IMR-90 (cell line): ENCODE measurements around the gene NCAPG2. TPM values are rescaled to one million over a fixed set of nuclear protein-coding genes. Genes with fewer than 3 reads are reported as not detected.

Experiments
- ATAC-seq: fragments of 200-7000 bp; cut with Tn5 transposase; 2 replicates; pipeline ENCODE4 v1.9.1; 2020; ENCODE audit warnings: low read depth, mild to moderate bottlenecking, moderate library complexity
- BruUV-seq: library from RNA; stranded (reverse); fragments of 400-500 nt; replicated peaks from 2 replicates; lab custom pipeline; 2021; lab: Mats Ljungman, UMichigan
- CTCF ChIA-PET: fragments of 300-600 bp; formaldehyde crosslinking; extraction: SDS; loops from one replicate; lab custom pipeline; 2021; ENCODE audit warnings: antibody characterized with exemption; lab: Yijun Ruan, JAX
- POLR2A ChIA-PET: fragments of 300-600 bp; sonication (Branson Sonifier 250); formaldehyde crosslinking; loops from one replicate; lab custom pipeline; 2022; ENCODE audit warnings: antibody characterized with exemption; ENCODE audit not compliant: unreplicated experiment; lab: Charles Lee
- DNase-seq: peaks from one replicate; pipeline ENCODE4 v3.0.0; 2013
- H2AFZ ChIP-seq: replicated peaks from 2 replicates; pipeline ENCODE3; 2013; ENCODE audit warnings: low read length, mild to moderate bottlenecking; ENCODE audit not compliant: poor library complexity
- H2AK5ac ChIP-seq: 2 replicates; pipeline ENCODE4 v1.6.1; 2013; ENCODE audit warnings: low read depth, low read length, inconsistent platforms
- H2AK9ac ChIP-seq: replicated peaks from 2 replicates; pipeline ENCODE3; 2013; ENCODE audit warnings: mild to moderate bottlenecking, low read depth, low read length, moderate library complexity; ENCODE audit not compliant: poor library complexity
- H2BK120ac ChIP-seq: 2 replicates; pipeline ENCODE4 v1.6.1; 2013; ENCODE audit warnings: low read depth, low read length, inconsistent platforms
- H2BK15ac ChIP-seq: 3 replicates; pipeline ENCODE4 v1.6.1; 2013; ENCODE audit warnings: low read depth, low read length, inconsistent platforms
- H2BK20ac ChIP-seq: 2 replicates; pipeline ENCODE4 v1.6.1; 2013; ENCODE audit warnings: low read depth, mild to moderate bottlenecking, inconsistent platforms, low read length, moderate library complexity
- H2BK5ac ChIP-seq: 2 replicates; pipeline ENCODE4 v1.6.1; 2013; ENCODE audit warnings: mild to moderate bottlenecking, low read depth, low read length, inconsistent platforms; ENCODE audit not compliant: poor library complexity, severe bottlenecking
- H3K14ac ChIP-seq: replicated peaks from 2 replicates; pipeline ENCODE4 v1.6.1; 2013; ENCODE audit warnings: low read depth, low read length, inconsistent platforms
- H3K18ac ChIP-seq: 2 replicates; pipeline ENCODE4 v1.6.1; 2013; ENCODE audit warnings: low read depth, low read length, control low read depth
- H3K23ac ChIP-seq: 2 replicates; pipeline ENCODE4 v1.6.1; 2013; ENCODE audit warnings: low read depth, low read length, inconsistent platforms
- H3K27ac ChIP-seq: 2 replicates; pipeline ENCODE4 v1.5.1; 2013; ENCODE audit warnings: mild to moderate bottlenecking, control low read depth, low read length; ENCODE audit not compliant: insufficient read depth
- H3K27me3 ChIP-seq: 2 replicates; pipeline ENCODE4 v1.6.1; 2013; ENCODE audit warnings: low read length; ENCODE audit not compliant: control insufficient read depth, insufficient read depth
- H3K36me3 ChIP-seq: 2 replicates; pipeline ENCODE4 v1.6.1; 2013; ENCODE audit warnings: low read length, mixed read lengths; ENCODE audit not compliant: control insufficient read depth, insufficient read depth
- H3K4ac ChIP-seq: 2 replicates; pipeline ENCODE4 v1.6.1; 2013; ENCODE audit warnings: low read depth, low read length, inconsistent platforms
- H3K4me1 ChIP-seq: 2 replicates; pipeline ENCODE4 v1.6.1; 2013; ENCODE audit warnings: low read length, mixed read lengths; ENCODE audit not compliant: control insufficient read depth, insufficient read depth
- H3K4me2 ChIP-seq: 2 replicates; pipeline ENCODE4 v1.6.1; 2013; ENCODE audit warnings: low read depth, mild to moderate bottlenecking, control low read depth, low read length, moderate library complexity
- H3K4me3 ChIP-seq: 2 replicates; pipeline ENCODE4 v1.5.1; 2013; ENCODE audit warnings: low read depth, mild to moderate bottlenecking, control low read depth, low read length, moderate library complexity; ENCODE audit not compliant: insufficient read depth
- H3K56ac ChIP-seq: 2 replicates; pipeline ENCODE4 v1.6.1; 2013; ENCODE audit warnings: low read length, inconsistent platforms; ENCODE audit not compliant: insufficient read depth; ENCODE audit errors: extremely low read depth
- H3K79me1 ChIP-seq, 2 experiments: 2 replicates each; pipeline ENCODE4 v1.6.1; 2013; ENCODE audit warnings: low read length in 2 of 2, inconsistent platforms in 1 of 2, low read depth in 1 of 2
- H3K9ac ChIP-seq: 2 replicates; pipeline ENCODE4 v1.6.1; 2013; ENCODE audit warnings: low read depth, low read length, control low read depth
- H3K9me1 ChIP-seq: 2 replicates; pipeline ENCODE4 v1.6.1; 2013; ENCODE audit warnings: low read length, inconsistent platforms; ENCODE audit not compliant: insufficient read depth
- H3K9me3 ChIP-seq: 2 replicates; pipeline ENCODE4 v1.6.1; 2013; ENCODE audit warnings: low read length; ENCODE audit not compliant: control insufficient read depth, insufficient read depth
- H4K20me1 ChIP-seq: 2 replicates; pipeline ENCODE4 v1.6.1; 2013; ENCODE audit warnings: low read length, inconsistent platforms; ENCODE audit not compliant: insufficient read depth
- H4K5ac ChIP-seq: 2 replicates; pipeline ENCODE4 v1.6.1; 2013; ENCODE audit warnings: mild to moderate bottlenecking, low read depth, low read length, control low read depth
- H4K8ac ChIP-seq, 2 experiments: 2 replicates each; pipeline ENCODE4 v1.6.1; 2013; ENCODE audit warnings: low read depth in 2 of 2, low read length in 2 of 2, control low read depth in 1 of 2, inconsistent platforms in 1 of 2
- H4K91ac ChIP-seq: 2 replicates; pipeline ENCODE4 v1.6.1; 2013; ENCODE audit warnings: low read depth, low read length, inconsistent platforms; ENCODE audit not compliant: insufficient read depth
- CEBPB ChIP-seq: IDR thresholded peaks from 2 replicates; pipeline ENCODE4 v1.6.1; 2012; ENCODE audit warnings: low read depth, low read length, improper control_type of control experiment
- CHD1 ChIP-seq: IDR thresholded peaks from 2 replicates; pipeline ENCODE4 v1.6.1; 2012; ENCODE audit warnings: low read depth, low read length, improper control_type of control experiment
- MAFK ChIP-seq: IDR thresholded peaks from 2 replicates; pipeline ENCODE4 v1.6.1; 2012; ENCODE audit warnings: low read depth, low read length, improper control_type of control experiment
- MXI1 ChIP-seq: IDR thresholded peaks from 2 replicates; pipeline ENCODE4 v1.6.1; 2012; ENCODE audit warnings: low read depth, mild to moderate bottlenecking, low read length, moderate library complexity, borderline replicate concordance
- NFE2L2 ChIP-seq: fragments of 150-350 bp; IDR thresholded peaks from 2 replicates; pipeline ENCODE4 v1.6.1; 2016; ENCODE audit warnings: low read depth, mild to moderate bottlenecking, low read length
- RAD21 ChIP-seq: IDR thresholded peaks from 2 replicates; pipeline ENCODE4 v1.6.1; 2012; ENCODE audit warnings: low read length, improper control_type of control experiment
- WGBS, 2 experiments: methylation state at CpG; one replicate each; pipeline versions ENCODE4 v1.1.5 to v1.1.7; 2013; ENCODE audit warnings: missing lambda C conversion rate in 2 of 2; ENCODE audit not compliant: insufficient read length in 1 of 2; ENCODE audit errors: extremely low coverage in 2 of 2; 5-methylcytosine and 5-hydroxymethylcytosine counted together
- dilution Hi-C: fragments of 300-500 bp; cut with HindIII; formaldehyde crosslinking; loops from one replicate; pipeline ENCODE4 v1.14.3; 2018; ENCODE audit warnings: low sequenced_read_pairs; ENCODE audit not compliant: unreplicated experiment
- in situ Hi-C: fragments of 300-500 bp; cut with MboI; formaldehyde crosslinking; loops from 3 replicates; pipeline ENCODE4 v1.14.3; 2019; ENCODE audit warnings: low sequenced_read_pairs, inconsistent platforms, mixed read lengths
- intact Hi-C: fragments of 100-400 bp; cut with micrococcal nuclease; formaldehyde crosslinking; loops from 2 replicates; pipeline ENCODE4 v1.10.0; 2022
- polyA plus RNA-seq, 3 experiments: library from polyadenylated mRNA; depleted of rRNA; stranded (reverse); fragments of >200 nt; gene quantifications; 2 replicates each; pipeline ENCODE4 v1.2.3, GENCODE V29; 2012; ENCODE audit warnings: low replicate concordance in 1 of 3
- total RNA-seq: library from RNA; depleted of rRNA; stranded (reverse); fragments of >200 nt; gene quantifications from 2 replicates; pipeline ENCODE4 v1.2.3, GENCODE V29; 2012
- TF ChIP-seq, protein P1 (sequence below): fragments of 150-350 bp; IDR thresholded peaks from 2 replicates; pipeline ENCODE4 v1.6.1; 2017; ENCODE audit warnings: mild to moderate bottlenecking, antibody characterized with exemption, low read length, low read depth

Gene NCAPG2
- total and polyA plus RNA-seq, 2 of the 4 experiments (the other 2 are of a cell fraction): 25.6 to 25.8 TPM

DNA sequence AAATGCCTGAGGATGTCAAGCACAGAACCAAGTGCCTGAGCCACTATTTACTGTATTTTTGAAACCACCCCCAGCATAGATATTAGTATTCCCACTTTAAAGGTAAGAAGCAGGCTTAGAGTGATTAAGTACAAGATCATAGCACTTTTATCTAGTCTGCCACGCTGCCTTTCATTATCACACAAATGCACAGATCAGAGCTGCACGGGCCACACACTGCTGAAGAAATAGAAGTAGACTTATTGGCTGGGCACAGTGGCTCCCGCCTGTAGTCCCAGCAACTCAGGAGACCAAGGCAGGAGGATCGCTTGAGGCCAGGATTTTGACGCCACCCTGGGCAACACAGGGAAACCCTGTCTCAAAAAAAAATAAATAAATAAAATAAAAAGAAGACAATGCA lies 38.2 kb downstream of the NCAPG2 start:
- H2AK5ac ChIP-seq: no peak overlapping the region
- WGBS, 2 experiments: no CpG with 5 or more reads among the region's 5 CpGs
- H3K4me3 ChIP-seq: no peak overlapping the region
- no peaks in the 10 kb centered on the region; the same call in 1 of the 2 replicates for H4K20me1 ChIP-seq
- intact Hi-C loops: no loop called here
- no peak overlapping the region for H3K4me2 ChIP-seq
- H3K23ac ChIP-seq: no peak overlapping the region
- H4K91ac ChIP-seq: no peak overlapping the region
- ChIA-PET POLR2A (no interaction called here), CTCF (no interaction called here)
- H3K4me1 ChIP-seq: no peaks in the 10 kb centered on the region
- no peak overlapping the region for H3K18ac ChIP-seq
- no peak overlapping the region for H2BK20ac ChIP-seq
- H3K27ac ChIP-seq: no peak overlapping the region
- dilution Hi-C loops: no loop called here
- no peaks in the 10 kb centered on the region for H3K27me3 ChIP-seq
- TF ChIP-seq RAD21: no peak
- no peak for TF ChIP-seq NFE2L2
- TF ChIP-seq CEBPB: no peak
- no peak for TF ChIP-seq MAFK
- TF ChIP-seq, protein P1, sequence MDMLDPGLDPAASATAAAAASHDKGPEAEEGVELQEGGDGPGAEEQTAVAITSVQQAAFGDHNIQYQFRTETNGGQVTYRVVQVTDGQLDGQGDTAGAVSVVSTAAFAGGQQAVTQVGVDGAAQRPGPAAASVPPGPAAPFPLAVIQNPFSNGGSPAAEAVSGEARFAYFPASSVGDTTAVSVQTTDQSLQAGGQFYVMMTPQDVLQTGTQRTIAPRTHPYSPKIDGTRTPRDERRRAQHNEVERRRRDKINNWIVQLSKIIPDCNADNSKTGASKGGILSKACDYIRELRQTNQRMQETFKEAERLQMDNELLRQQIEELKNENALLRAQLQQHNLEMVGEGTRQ: no peak
- TF ChIP-seq MXI1: no peak
- TF ChIP-seq CHD1: no peak
- ATAC-seq (no peak), DNase-seq (no peak)
- no peak overlapping the region for H3K56ac ChIP-seq
- H2BK120ac ChIP-seq: no peak overlapping the region
- H2BK5ac ChIP-seq: no peak overlapping the region
- in situ Hi-C loops: no loop called here
- BruUV-seq: no TSS peak
- H3K36me3 ChIP-seq: peaks cover 14% of the 10 kb centered on the region
- H3K9me3 ChIP-seq: no peaks in the 10 kb centered on the region
- peaks cover 7% of the 10 kb centered on the region; the same call in 1 of the 2 replicates for H3K9me1 ChIP-seq
- no peak overlapping the region for H3K9ac ChIP-seq
- peaks cover 4 to 13% of the 10 kb centered on the region in 2 experiments; a peak in 2 of 4 replicates for H3K79me1 ChIP-seq
- no peak overlapping the region for H3K14ac ChIP-seq
- H2BK15ac ChIP-seq: no peak overlapping the region
- no peak overlapping the region for H2AK9ac ChIP-seq
- H4K8ac ChIP-seq: no peak overlapping the region
- H4K5ac ChIP-seq: no peak overlapping the region
- H3K4ac ChIP-seq: no peak overlapping the region
- no peak overlapping the region for H2AFZ ChIP-seq
